Left ventricle myocardium inferior (tissue), 1 donor: ENCODE data around the gene MAGI1. TPM values are rescaled to one million over a fixed set of nuclear protein-coding genes. Genes with fewer than 3 reads are reported as not detected.

ENCODE experiments used
- DNase-seq: peaks from one replicate; pipeline ENCODE4 v3.0.0-alpha.2; 2020
- H3K27ac ChIP-seq: fragments of 200-600 bp; replicated peaks from 2 replicates; pipeline ENCODE4 v1.8.0; 2021
- H3K27me3 ChIP-seq: fragments of 200-600 bp; 2 replicates; pipeline ENCODE4 v1.8.0; 2021; ENCODE audit warnings: low read depth
- H3K36me3 ChIP-seq: fragments of 200-600 bp; 2 replicates; pipeline ENCODE4 v1.8.0; 2021
- H3K4me1 ChIP-seq: fragments of 200-600 bp; 2 replicates; pipeline ENCODE4 v1.8.0; 2021
- H3K4me3 ChIP-seq: fragments of 200-600 bp; 2 replicates; pipeline ENCODE4 v1.8.0; 2021; ENCODE audit warnings: mild to moderate bottlenecking, moderate library complexity
- H3K9me3 ChIP-seq: fragments of 200-600 bp; replicated peaks from 2 replicates; pipeline ENCODE4 v1.8.0; 2021
- intact Hi-C: fragments of 100-400 bp; cut with micrococcal nuclease; formaldehyde crosslinking; loops from one replicate; pipeline ENCODE4 v1.11.0; 2022
- total RNA-seq: library from RNA; stranded (reverse); fragmentation: NEBNext Ultra II Directional; extraction: Animal tissue kit (Norgen Biotek cat#: 25700); gene quantifications from one replicate; pipeline ENCODE4 v1.2.1, GENCODE V29; 2021
- TF ChIP-seq, protein P1 (sequence below): fragments of 200-600 bp; IDR thresholded peaks from 2 replicates; pipeline ENCODE4 v1.8.0; 2021; ENCODE audit warnings: antibody characterized with exemption, mild to moderate bottlenecking, borderline replicate concordance
- donor health status: DM: no; HTN: yes; CAD: no; lungs with severe emphysema.

Gene MAGI1
- total RNA-seq, 1 donor from 2014 or later, result 36.6 TPM

DNA sequence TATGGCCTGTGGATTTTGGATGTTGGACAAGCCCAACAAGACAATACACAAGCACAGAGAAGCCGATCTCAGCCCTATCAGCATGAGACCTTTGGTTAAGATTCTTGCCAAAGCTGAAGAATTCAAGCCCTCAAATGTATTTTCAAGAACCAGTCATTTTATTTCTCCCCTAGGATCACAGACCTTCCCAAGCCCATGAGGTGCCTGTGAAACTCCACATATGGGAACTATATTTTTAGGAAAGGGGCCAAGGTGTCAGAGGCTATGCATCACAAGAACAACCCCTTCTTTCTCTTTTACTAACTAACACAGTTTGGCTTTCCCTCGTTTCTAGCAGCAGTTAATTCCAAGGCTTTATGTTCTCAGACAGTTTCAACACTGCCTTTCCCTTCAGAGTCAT is 364.5 kb downstream of the MAGI1 start:
- no peak overlapping the region for H3K27ac ChIP-seq
- no peak overlapping the region for H3K4me3 ChIP-seq
- intact Hi-C loops, result loop anchor here (5.0 kb wide), 1 partner anchor 237 kb away; no protein-coding TSS in a partner anchor
- no peaks in the 10 kb centered on the region for H3K36me3 ChIP-seq
- peaks cover 5% of the 10 kb centered on the region for H3K4me1 ChIP-seq
- no peak for DNase-seq
- H3K9me3 ChIP-seq, result no peaks in the 10 kb centered on the region
- TF ChIP-seq, protein P1, sequence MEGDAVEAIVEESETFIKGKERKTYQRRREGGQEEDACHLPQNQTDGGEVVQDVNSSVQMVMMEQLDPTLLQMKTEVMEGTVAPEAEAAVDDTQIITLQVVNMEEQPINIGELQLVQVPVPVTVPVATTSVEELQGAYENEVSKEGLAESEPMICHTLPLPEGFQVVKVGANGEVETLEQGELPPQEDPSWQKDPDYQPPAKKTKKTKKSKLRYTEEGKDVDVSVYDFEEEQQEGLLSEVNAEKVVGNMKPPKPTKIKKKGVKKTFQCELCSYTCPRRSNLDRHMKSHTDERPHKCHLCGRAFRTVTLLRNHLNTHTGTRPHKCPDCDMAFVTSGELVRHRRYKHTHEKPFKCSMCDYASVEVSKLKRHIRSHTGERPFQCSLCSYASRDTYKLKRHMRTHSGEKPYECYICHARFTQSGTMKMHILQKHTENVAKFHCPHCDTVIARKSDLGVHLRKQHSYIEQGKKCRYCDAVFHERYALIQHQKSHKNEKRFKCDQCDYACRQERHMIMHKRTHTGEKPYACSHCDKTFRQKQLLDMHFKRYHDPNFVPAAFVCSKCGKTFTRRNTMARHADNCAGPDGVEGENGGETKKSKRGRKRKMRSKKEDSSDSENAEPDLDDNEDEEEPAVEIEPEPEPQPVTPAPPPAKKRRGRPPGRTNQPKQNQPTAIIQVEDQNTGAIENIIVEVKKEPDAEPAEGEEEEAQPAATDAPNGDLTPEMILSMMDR, result no peak
- no peaks in the 10 kb centered on the region for H3K27me3 ChIP-seq

DNA sequence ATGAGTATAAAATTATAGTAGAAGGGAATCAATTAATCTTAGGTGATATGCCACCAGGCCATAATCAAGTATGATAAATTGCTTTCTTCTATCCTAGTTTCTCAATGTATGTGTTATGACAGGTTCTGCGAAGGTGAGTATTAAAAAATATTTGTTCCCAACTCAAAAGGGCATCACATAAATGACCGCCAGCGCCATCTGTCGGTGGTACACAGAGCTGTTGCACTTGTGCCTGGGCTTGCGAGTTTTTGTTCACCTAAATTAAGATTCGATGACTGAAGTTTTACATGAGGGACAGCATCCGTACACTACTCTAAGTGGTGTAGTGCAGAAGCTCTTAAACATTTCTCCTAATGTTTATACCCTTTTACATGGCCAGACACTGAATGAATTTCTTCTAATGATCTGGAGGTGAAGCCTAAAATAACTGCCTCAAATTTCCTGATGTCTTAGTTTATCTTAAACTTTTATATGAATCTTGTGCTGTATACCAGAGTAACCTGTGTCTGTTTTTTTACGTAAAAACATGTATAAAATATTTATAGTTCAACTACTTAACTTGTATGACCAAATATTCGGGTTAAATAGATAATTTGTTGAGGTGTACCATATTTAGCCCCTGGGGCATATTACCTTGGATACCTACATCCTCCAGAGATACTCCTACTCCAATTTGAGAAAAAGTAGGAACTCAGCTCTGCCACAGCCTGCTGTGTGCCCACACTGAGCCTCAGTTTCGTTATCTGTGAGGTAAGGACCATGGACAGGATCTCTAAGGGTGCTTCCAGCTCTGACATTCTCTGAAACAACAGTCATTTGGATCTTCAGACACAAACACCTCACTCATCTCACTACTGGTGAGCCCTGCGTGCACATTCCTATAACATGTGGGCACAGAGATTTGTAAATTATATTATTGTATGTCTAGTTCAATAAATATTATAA is 365.6 kb downstream of the MAGI1 start:
- Histone ChIP-seq H3K27ac (no peak overlapping the region), H3K36me3 (no peaks in the 10 kb centered on the region), H3K4me1 (peaks cover 5% of the 10 kb centered on the region), H3K9me3 (no peaks in the 10 kb centered on the region), H3K27me3 (no peaks in the 10 kb centered on the region), H3K4me3 (no peak overlapping the region)
- intact Hi-C loops, result loop anchor here (5.0 kb wide), 1 partner anchor 236 kb away; no protein-coding TSS in a partner anchor
- TF ChIP-seq, protein P1, result peak; percentile 87
- peak; percentile 58 for DNase-seq

GRCh38 chr3:65672061-65672460 is 366.7 kb downstream of the MAGI1 start:
- H3K4me1 ChIP-seq, result peaks cover 5% of the 10 kb centered on the region
- no peak overlapping the region for H3K4me3 ChIP-seq
- DNase-seq, result no peak
- H3K27me3 ChIP-seq, result no peaks in the 10 kb centered on the region
- no peaks in the 10 kb centered on the region for H3K36me3 ChIP-seq
- TF ChIP-seq, protein P1, result no peak
- intact Hi-C loops, result loop anchor here (5.0 kb wide), 1 partner anchor 235 kb away; no protein-coding TSS in a partner anchor
- H3K27ac ChIP-seq, result no peak overlapping the region
- H3K9me3 ChIP-seq, result no peaks in the 10 kb centered on the region

- no peak for DNase-seq
- Histone ChIP-seq H3K4me3 (no peak overlapping the region), H3K4me1 (peaks cover 4% of the 10 kb centered on the region), H3K9me3 (no peaks in the 10 kb centered on the region), H3K36me3 (no peaks in the 10 kb centered on the region), H3K27ac (no peak overlapping the region), H3K27me3 (no peaks in the 10 kb centered on the region)
- intact Hi-C loops, result loop anchor here (5.0 kb wide), 1 partner anchor 234 kb away; no protein-coding TSS in a partner anchor
- TF ChIP-seq, protein P1, result no peak
Observed at GRCh38 chr3:65671004-65671403, 367.7 kb downstream of the MAGI1 start.

DNA sequence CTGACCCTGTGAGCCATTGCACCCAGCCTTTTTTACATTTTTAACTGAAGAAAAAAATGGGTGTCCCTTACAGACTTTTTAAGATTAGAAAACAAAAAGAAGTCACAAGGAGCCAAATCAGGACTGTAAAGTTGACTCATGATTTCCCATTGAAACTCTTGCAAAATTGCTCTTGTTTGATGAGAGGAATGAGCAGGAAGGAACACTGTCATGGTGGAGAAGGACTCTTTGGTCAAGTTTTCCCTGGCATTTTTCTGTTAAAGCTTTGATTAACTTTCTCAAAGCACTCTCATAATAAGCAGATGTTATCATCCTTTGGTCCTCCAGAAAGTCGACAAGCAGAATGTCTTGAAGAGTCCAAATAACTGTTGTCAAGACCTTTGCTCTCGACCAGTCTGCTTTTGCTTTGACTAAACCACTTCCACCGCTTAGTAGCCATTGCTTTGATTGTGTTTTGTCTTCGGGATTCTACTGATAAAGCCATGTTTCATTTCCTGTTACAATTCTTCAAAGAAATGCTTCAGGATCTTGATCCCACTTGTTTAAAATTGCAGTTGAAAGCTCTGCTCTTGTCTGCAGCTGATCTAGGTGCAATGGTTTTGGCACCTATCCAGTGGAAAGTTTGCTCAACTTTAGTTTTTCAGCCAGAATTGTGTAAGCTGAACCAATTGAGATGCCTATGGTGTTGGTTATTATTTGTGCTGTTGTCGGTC is 369.4 kb downstream of the MAGI1 start:
- Histone ChIP-seq H3K27me3 (no peaks in the 10 kb centered on the region), H3K36me3 (no peaks in the 10 kb centered on the region), H3K4me1 (peaks cover 10% of the 10 kb centered on the region), H3K9me3 (no peaks in the 10 kb centered on the region), H3K27ac (no peak overlapping the region), H3K4me3 (no peak overlapping the region)
- DNase-seq, result no peak
- intact Hi-C loops, result no loop called here
- TF ChIP-seq, protein P1, result no peak
